H1 (cell line): ENCODE measurements around the gene SNX25. TPM values are rescaled to one million over a fixed set of nuclear protein-coding genes. Genes with fewer than 3 reads are reported as not detected.

Experiments
- CHD7 ChIP-seq: fragments of 300-600 bp; sonication (generic); IDR thresholded peaks from 2 replicates; pipeline ENCODE4 v1.7.1; 2012; ENCODE audit warnings: low read length, moderate library complexity, mild to moderate bottlenecking, inconsistent platforms; ENCODE audit not compliant: insufficient replicate concordance
- CTCF ChIP-seq, 3 experiments: IDR thresholded peaks; 1 replicate in 2 of 3; 2 replicates in 1 of 3; pipeline versions ENCODE4 v1.5.1 to v1.6.1; 2011; ENCODE audit warnings: low read length in 3 of 3, mild to moderate bottlenecking in 3 of 3, inconsistent platforms in 2 of 3, low read depth in 1 of 3, moderate library complexity in 1 of 3; ENCODE audit not compliant: insufficient read depth in 1 of 3; ENCODE audit errors: control extremely low read depth in 1 of 3
- FOSL1 ChIP-seq: IDR thresholded peaks from 2 replicates; pipeline ENCODE4 v1.6.1; 2011; ENCODE audit warnings: mild to moderate bottlenecking, low read depth, low read length, moderate library complexity; ENCODE audit not compliant: insufficient read depth
- NANOG ChIP-seq: IDR thresholded peaks from 2 replicates; pipeline ENCODE4 v1.6.1; 2011; ENCODE audit warnings: low read length, low read depth, mild to moderate bottlenecking, inconsistent platforms; ENCODE audit not compliant: insufficient read depth, poor library complexity, severe bottlenecking
- RAD21 ChIP-seq, 2 experiments: IDR thresholded peaks in 1 of 2; conservative IDR thresholded peaks in 1 of 2; 2 replicates each; pipeline ENCODE4 v1.6.1; 2011; ENCODE audit warnings: low read depth in 2 of 2, low read length in 2 of 2, improper control_type of control experiment in 1 of 2, inconsistent platforms in 1 of 2, mild to moderate bottlenecking in 1 of 2, moderate library complexity in 1 of 2
- SIX5 ChIP-seq: IDR thresholded peaks from 2 replicates; pipeline ENCODE4 v1.6.1; 2011; ENCODE audit warnings: mild to moderate bottlenecking, low read depth, low read length
- polyA plus RNA-seq, 7 experiments: library from polyadenylated mRNA; depleted of rRNA in 3 of 7; stranded (reverse) in 5 of 7; unstranded in 2 of 7; fragments of >200 nt in 5 of 7; fragments of 200-250 nt in 2 of 7; gene quantifications; 1 replicate in 5 of 7; 2 replicates in 1 of 7; 4 replicates in 1 of 7; pipeline versions ENCODE4 v1.2.1 to v1.2.3, GENCODE V29; 2011 to 2013; ENCODE audit warnings: missing spikeins in 2 of 7, mixed read lengths in 2 of 7
- total RNA-seq: library from RNA; stranded (reverse); fragmentation: NEBNext Ultra II Directional; extraction: Animal tissue kit (Norgen Biotek cat#: 25700); gene quantifications from 2 replicates; pipeline ENCODE4 v1.2.1, GENCODE V29; 2021

The SNX25 gene
- total and polyA plus RNA-seq, 2 of the 8 experiments (the other 6 are each of a cell fraction or from before 2014, with no cell fraction given), result 5.4 to 19.9 TPM

GRCh38 chr4:185183622-185184281 is 25.6 kb upstream of the SNX25 start (continued):
- TF ChIP-seq CHD7 (peak; percentile 40), NANOG (no peak), CTCF (IDR thresholded peaks at IDR 0.05; ENCODE audit: control extremely low read depth in 1 of 3, insufficient read depth in 1 of 3, low read depth in 1 of 3, low read length in 3 of 3) (peak in 2 of 3 experiments; percentile 58 to 67; a peak in 3 of 4 replicates), FOSL1 (no peak), RAD21 (IDR thresholded peaks at IDR 0.05 in 1 of 2, conservative IDR thresholded peaks at IDR 0.05 in 1 of 2; ENCODE audit: low read depth in 2 of 2, low read length in 2 of 2) (peak; percentile 73 to 78), SIX5 (no peak)
